Spleen (tissue), 11 donors: ENCODE results near the gene ATP5ME. TPM values are rescaled to one million over a fixed set of nuclear protein-coding genes. Genes with fewer than 3 reads are reported as not detected.

Experiments used
- DNase-seq: peaks from one replicate; pipeline ENCODE4 v3.0.0-alpha.2; 2020
- H3K27ac ChIP-seq, 8 donors: fragments of 200-600 bp; sonication (generic) in 7 of 8; 1 replicate in 4 of 8; 2 replicates in 4 of 8; pipeline versions ENCODE4 v1.5.0 to v1.8.0; 2016 to 2021; ENCODE audit warnings: inconsistent platforms in 4 of 8, mild to moderate bottlenecking in 4 of 8, moderate library complexity in 1 of 8
- H3K27me3 ChIP-seq, 7 donors: fragments of 200-600 bp; sonication (generic) in 6 of 7; replicated peaks in 1 of 7; 1 replicate in 4 of 7; 2 replicates in 3 of 7; pipeline versions ENCODE4 v1.5.0 to v1.8.0; 2016 to 2021; ENCODE audit warnings: inconsistent platforms in 3 of 7, mild to moderate bottlenecking in 1 of 7
- H3K36me3 ChIP-seq, 6 donors: fragments of 200-600 bp; sonication (generic) in 5 of 6; 1 replicate in 4 of 6; 2 replicates in 2 of 6; pipeline versions ENCODE4 v1.5.0 to v1.8.0; 2016 to 2021; ENCODE audit warnings: inconsistent platforms in 2 of 6
- H3K4me1 ChIP-seq, 6 donors: fragments of 200-600 bp; sonication (generic) in 5 of 6; 1 replicate in 3 of 6; 2 replicates in 3 of 6; pipeline versions ENCODE4 v1.5.0 to v1.8.0; 2016 to 2021; ENCODE audit warnings: inconsistent platforms in 3 of 6
- H3K4me3 ChIP-seq, 8 donors: fragments of 200-600 bp; sonication (generic) in 7 of 8; 1 replicate in 4 of 8; 2 replicates in 4 of 8; pipeline versions ENCODE4 v1.5.0 to v1.8.0; 2016 to 2021; ENCODE audit warnings: inconsistent platforms in 4 of 8, mild to moderate bottlenecking in 4 of 8, moderate library complexity in 2 of 8
- H3K9me3 ChIP-seq, 8 donors: fragments of 200-600 bp; sonication (generic) in 7 of 8; 1 replicate in 4 of 8; 2 replicates in 4 of 8; pipeline versions ENCODE4 v1.5.0 to v1.8.0; 2016 to 2021; ENCODE audit warnings: inconsistent platforms in 4 of 8
- POLR2A ChIP-seq, 3 donors: fragments of 450-650 bp; IDR thresholded peaks; one replicate each; pipeline ENCODE4 v1.5.1; 2017; ENCODE audit warnings: antibody characterized with exemption in 3 of 3, mild to moderate bottlenecking in 1 of 3
- POLR2AphosphoS5 ChIP-seq, 3 donors: sonication (generic); formaldehyde crosslinking; IDR thresholded peaks; one replicate each; pipeline ENCODE4 v1.5.1; 2017; ENCODE audit warnings: antibody characterized with exemption in 3 of 3
- WGBS, 5 donors: extraction: QIAGEN DNeasy Blood & Tissue Kit in 3 of 5; methylation state at CpG; one replicate each; pipeline versions ENCODE4 v1.1.5 to v1.1.7; 2013 to 2018; 5-methylcytosine and 5-hydroxymethylcytosine counted together
- intact Hi-C: fragments of 100-400 bp; cut with DNase I; formaldehyde crosslinking; loops from one replicate; pipeline ENCODE4 v1.15.0; 2023; ENCODE audit warnings: low total_unique reads
- polyA plus RNA-seq, 3 donors: library from polyadenylated mRNA; stranded (reverse); fragments of 200-250 nt; gene quantifications; one replicate each; pipeline ENCODE4 v1.2.1, GENCODE V29; 2013
- total RNA-seq, 7 donors: library from RNA; depleted of rRNA in 3 of 7; stranded (reverse); fragments of >200 nt in 3 of 7; fragmentation: NEBNext Ultra II Directional in 4 of 7; extraction: Animal tissue kit (Norgen Biotek cat#: 25700) in 4 of 7; gene quantifications; one replicate each; pipeline versions ENCODE4 v1.1.0 to v1.2.1, GENCODE V29; 2016 to 2021
- TF ChIP-seq, protein P1 (sequence below), 11 experiments: fragments of 200-600 bp in 7 of 11; fragments of 450-650 bp in 4 of 11; sonication (generic) in 4 of 11; IDR thresholded peaks in 8 of 11; conservative IDR thresholded peaks in 3 of 11; 1 replicate in 7 of 11; 2 replicates in 4 of 11; pipeline versions ENCODE4 v1.4.0 to v1.8.0; 2016 to 2021; ENCODE audit warnings: antibody characterized with exemption in 11 of 11, inconsistent platforms in 4 of 11, mild to moderate bottlenecking in 1 of 11
- donor health status: healthy with polysubstance abuse.
- donor health status: DM: no; HTN: no; CAD: no; lungs with moderate emphysema.
- donor health status: DM: no; HTN: no; CAD: no.
- donor health status: Bipolar disorder and iron deficiency.
- donor health status: healthy.
- donor health status: DM: no; HTN: no; CAD: no.
- donor health status: DM: yes; HTN: yes; CAD: no.

ATP5ME gene
- total and polyA plus RNA-seq, 10 donors = 51.7 to 497 (median 169) TPM

DNA sequence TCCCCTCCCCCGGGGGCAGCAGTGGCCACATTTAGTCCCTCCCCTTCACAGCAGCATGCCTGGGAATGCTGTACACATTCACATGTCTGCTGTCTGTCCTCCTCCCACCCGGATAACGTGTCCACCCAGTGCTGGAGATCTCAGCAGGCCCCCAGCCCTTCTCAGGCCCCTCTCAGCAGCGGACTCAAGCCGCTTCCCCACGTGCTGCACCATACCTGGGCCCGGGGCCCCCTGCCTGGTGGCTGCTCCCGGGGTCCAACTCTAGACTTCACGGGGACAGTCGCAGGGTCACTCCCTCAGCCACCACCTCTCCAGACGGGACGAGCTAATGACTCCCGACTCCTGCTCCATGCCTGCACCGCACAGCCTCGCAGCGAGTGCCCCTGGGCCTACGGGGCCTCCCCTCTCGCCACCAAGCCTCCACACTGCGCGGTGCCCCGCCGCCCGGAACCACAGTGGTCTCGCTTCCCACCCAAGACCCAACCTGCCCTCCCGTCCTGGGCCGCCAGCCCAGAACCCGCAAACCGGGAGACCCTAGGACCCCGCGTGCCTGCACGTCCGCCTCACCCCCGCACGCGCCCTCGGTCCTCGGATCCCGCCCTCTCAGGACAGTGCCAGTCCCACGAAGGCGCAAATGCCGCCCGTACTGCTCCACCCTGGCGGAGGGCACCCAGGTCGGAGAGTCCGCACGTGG is 30.3 kb upstream of the ATP5ME start:
- Histone ChIP-seq H3K4me1 (peaks cover 17 to 71% (median 39%) of the 10 kb centered on the region in 6 donors), H3K27ac (no peak overlapping the region), H3K4me3 (peak overlapping the region in 1 of 8 donors; percentile 90), H3K9me3 (no peaks in the 10 kb centered on the region), H3K27me3 (no peaks in the 10 kb centered on the region), H3K36me3 (peaks cover 0 to 6% (median 0%) of the 10 kb centered on the region in 6 donors)
- WGBS, 5 donors = 90 to 97% (median 95%) methylated on average over 45 to 46 of the region's 46 CpGs
- peak; percentile 89 for DNase-seq
- TF ChIP-seq POLR2AphosphoS5 (IDR thresholded peaks at IDR 0.05) = no peak
- no peak for TF ChIP-seq POLR2A (IDR thresholded peaks at IDR 0.05)
- TF ChIP-seq, protein P1, sequence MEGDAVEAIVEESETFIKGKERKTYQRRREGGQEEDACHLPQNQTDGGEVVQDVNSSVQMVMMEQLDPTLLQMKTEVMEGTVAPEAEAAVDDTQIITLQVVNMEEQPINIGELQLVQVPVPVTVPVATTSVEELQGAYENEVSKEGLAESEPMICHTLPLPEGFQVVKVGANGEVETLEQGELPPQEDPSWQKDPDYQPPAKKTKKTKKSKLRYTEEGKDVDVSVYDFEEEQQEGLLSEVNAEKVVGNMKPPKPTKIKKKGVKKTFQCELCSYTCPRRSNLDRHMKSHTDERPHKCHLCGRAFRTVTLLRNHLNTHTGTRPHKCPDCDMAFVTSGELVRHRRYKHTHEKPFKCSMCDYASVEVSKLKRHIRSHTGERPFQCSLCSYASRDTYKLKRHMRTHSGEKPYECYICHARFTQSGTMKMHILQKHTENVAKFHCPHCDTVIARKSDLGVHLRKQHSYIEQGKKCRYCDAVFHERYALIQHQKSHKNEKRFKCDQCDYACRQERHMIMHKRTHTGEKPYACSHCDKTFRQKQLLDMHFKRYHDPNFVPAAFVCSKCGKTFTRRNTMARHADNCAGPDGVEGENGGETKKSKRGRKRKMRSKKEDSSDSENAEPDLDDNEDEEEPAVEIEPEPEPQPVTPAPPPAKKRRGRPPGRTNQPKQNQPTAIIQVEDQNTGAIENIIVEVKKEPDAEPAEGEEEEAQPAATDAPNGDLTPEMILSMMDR (IDR thresholded peaks at IDR 0.05 in 8 of 11, conservative IDR thresholded peaks at IDR 0.05 in 3 of 11) = no peak
- intact Hi-C loops = no loop called here

DNA sequence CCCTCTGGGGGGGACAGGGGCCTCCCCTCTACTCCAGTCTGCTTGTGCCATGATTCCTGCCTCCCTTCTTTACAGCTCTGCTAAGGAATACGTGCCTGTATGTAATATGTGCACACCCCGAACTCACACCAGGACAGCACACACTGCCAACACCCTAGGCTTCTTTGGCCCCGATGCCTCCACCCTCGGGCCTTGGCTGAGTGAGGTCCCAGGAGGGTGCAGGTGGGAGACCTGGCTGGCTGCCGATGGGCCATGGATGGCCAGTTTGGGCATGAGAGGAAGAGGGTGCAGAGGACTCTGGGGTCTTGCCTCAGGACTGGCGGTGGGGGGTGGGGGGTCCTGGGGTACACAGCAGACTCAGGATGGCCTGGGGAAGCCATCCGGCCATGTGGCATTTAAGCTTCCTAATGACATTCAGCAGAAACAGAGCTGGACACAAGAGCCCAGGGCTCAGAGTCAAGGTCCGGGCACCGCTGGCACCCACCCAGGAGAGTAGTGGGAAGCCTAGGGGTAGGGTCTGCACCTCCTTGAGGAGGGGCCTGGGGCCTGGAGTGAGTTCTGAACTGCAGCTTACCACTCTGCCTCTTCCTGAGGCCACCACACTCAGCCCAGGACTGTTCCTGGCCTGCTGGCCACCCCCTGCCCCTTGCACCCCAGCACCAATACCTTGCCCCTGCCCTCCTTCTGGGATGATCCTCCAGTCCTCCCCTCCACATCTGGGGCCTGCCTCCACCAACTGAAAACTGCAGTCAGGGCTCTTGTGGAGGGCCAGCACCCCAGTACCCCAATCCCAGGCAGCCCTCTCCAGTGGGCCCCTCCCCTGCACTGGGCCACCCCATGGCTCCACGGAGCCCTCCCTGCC is 29.5 kb upstream of the ATP5ME start:
- H3K4me3 ChIP-seq = no peak overlapping the region
- 74 to 95% (median 90%) methylated on average over 6 to 10 of the region's 10 CpGs for WGBS, 5 donors
- H3K9me3 ChIP-seq = no peaks in the 10 kb centered on the region
- no peak overlapping the region for H3K27ac ChIP-seq
- H3K36me3 ChIP-seq = peaks cover 0 to 6% (median 0%) of the 10 kb centered on the region in 6 donors
- no peak for TF ChIP-seq POLR2A (IDR thresholded peaks at IDR 0.05)
- TF ChIP-seq POLR2AphosphoS5 (IDR thresholded peaks at IDR 0.05) = no peak
- TF ChIP-seq, protein P1 (IDR thresholded peaks at IDR 0.05 in 8 of 11, conservative IDR thresholded peaks at IDR 0.05 in 3 of 11) = no peak
- intact Hi-C loops = no loop called here
- peaks cover 17 to 71% (median 38%) of the 10 kb centered on the region in 6 donors for H3K4me1 ChIP-seq
- no peaks in the 10 kb centered on the region for H3K27me3 ChIP-seq
- peak; percentile 75 for DNase-seq

DNA sequence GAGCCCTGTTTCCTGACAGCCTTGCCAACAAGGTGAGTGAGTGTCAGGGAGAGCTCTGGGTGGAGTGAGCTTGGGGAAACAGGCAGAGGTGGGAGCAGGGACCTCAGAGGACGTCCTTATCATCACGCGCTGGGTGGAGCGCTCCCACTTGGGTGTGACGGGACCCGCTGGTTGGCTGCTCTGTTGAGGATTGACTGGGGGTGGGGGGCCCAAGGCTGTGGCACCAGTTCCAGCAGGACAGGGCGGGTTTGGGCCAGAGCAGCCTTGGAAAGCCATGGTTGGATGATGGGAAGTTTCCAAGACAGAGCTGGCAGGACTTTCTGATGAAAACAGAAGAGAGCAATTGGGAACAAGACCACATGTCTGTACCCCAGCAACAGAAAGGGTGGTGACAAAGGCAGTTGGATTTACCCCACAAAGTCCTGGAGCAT is 28.6 kb upstream of the ATP5ME start:
- 78 to 88% (median 82%) methylated on average over 7 of the region's 7 CpGs for WGBS, 5 donors
- Histone ChIP-seq H3K4me3 (no peak overlapping the region), H3K36me3 (no peaks in the 10 kb centered on the region), H3K4me1 (peaks cover 10 to 62% (median 30%) of the 10 kb centered on the region in 6 donors), H3K27ac (no peak overlapping the region), H3K9me3 (no peaks in the 10 kb centered on the region), H3K27me3 (no peaks in the 10 kb centered on the region)
- TF ChIP-seq POLR2AphosphoS5 (IDR thresholded peaks at IDR 0.05) (no peak), POLR2A (IDR thresholded peaks at IDR 0.05) (no peak)
- TF ChIP-seq, protein P1 (IDR thresholded peaks at IDR 0.05 in 8 of 11, conservative IDR thresholded peaks at IDR 0.05 in 3 of 11) = no peak
- DNase-seq = peak; percentile 72
- intact Hi-C loops = no loop called here
